Mammary epithelial cell (primary cell): ENCODE results near the gene DUS3L.

Experiments
- CTCF ChIP-seq, 2 donors: IDR thresholded peaks in 1 of 2; conservative IDR thresholded peaks in 1 of 2; 2 replicates each; pipeline ENCODE4 v1.5.1; 2011 to 2012; ENCODE audit warnings: inconsistent platforms in 2 of 2, low read length in 2 of 2, mild to moderate bottlenecking in 2 of 2, control low read depth in 1 of 2, low read depth in 1 of 2; ENCODE audit not compliant: insufficient read depth in 1 of 2; ENCODE audit errors: extremely low read depth in 1 of 2
- EZH2 ChIP-seq: IDR thresholded peaks from 2 replicates; pipeline ENCODE4 v1.6.1; 2012; ENCODE audit warnings: low read length, inconsistent platforms, borderline replicate concordance

GRCh38 chr19:5827342-5827890 is 36.5 kb upstream of the DUS3L start:
- TF ChIP-seq CTCF (conservative IDR thresholded peaks at IDR 0.05 in 1 of 2, IDR thresholded peaks at IDR 0.05 in 1 of 2; ENCODE audit: extremely low read depth in 1 of 2, insufficient read depth in 1 of 2, low read depth in 1 of 2, low read length in 2 of 2) (no peak), EZH2 (no peak)
